ENCODE measurements around the gene PEX11B.

Gene PEX11B

GRCh38 chr1:145908653-145909052 lies 9.9 kb downstream of the PEX11B start:
- no peak for DNase-seq (ENCODE audit: low read depth in 2 of 2)

GRCh38 chr1:145906954-145907753 lies 11.4 kb downstream of the PEX11B start:
- DNase-seq (ENCODE audit: low read depth in 2 of 2), result no peak

GRCh38 chr1:145901312-145902021 lies 17.1 kb downstream of the PEX11B start:
- DNase-seq (ENCODE audit: low read depth in 2 of 2), result no peak

GRCh38 chr1:145898756-145899155 lies 19.8 kb downstream of the PEX11B start:
- DNase-seq (ENCODE audit: low read depth in 2 of 2), result no peak

- no peak for DNase-seq (ENCODE audit: low read depth in 2 of 2)
Measured at GRCh38 chr1:145897969-145898368, 20.5 kb downstream of the PEX11B start.

GRCh38 chr1:145895471-145895870 lies 23.0 kb downstream of the PEX11B start:
- DNase-seq (ENCODE audit: low read depth in 2 of 2), result no peak

- DNase-seq (ENCODE audit: low read depth in 2 of 2), result no peak
Measured at GRCh38 chr1:145893306-145894055, 25.0 kb downstream of the PEX11B start.

GRCh38 chr1:145892486-145893087 lies 25.9 kb downstream of the PEX11B start:
- no peak for DNase-seq (ENCODE audit: low read depth in 2 of 2)

GRCh38 chr1:145891587-145892485 lies 26.7 kb downstream of the PEX11B start:
- DNase-seq (ENCODE audit: low read depth in 2 of 2), result peak in 1 of 2 donors; percentile 16

GRCh38 chr1:145891143-145891542 lies 27.4 kb downstream of the PEX11B start:
- no peak for DNase-seq (ENCODE audit: low read depth in 2 of 2)

- DNase-seq (ENCODE audit: low read depth in 2 of 2), result no peak
Measured at GRCh38 chr1:145889722-145890121, 28.8 kb downstream of the PEX11B start.

GRCh38 chr1:145887631-145888030 lies 30.9 kb downstream of the PEX11B start:
- no peak for DNase-seq (ENCODE audit: low read depth in 2 of 2)

- DNase-seq (ENCODE audit: low read depth in 2 of 2), result no peak
Measured at GRCh38 chr1:145886816-145887215, 31.7 kb downstream of the PEX11B start.

- DNase-seq (ENCODE audit: low read depth in 2 of 2), result no peak
Measured at GRCh38 chr1:145886390-145886789, 32.1 kb downstream of the PEX11B start.

GRCh38 chr1:145885738-145886287 lies 32.7 kb downstream of the PEX11B start, which contains the start of gene ANKRD35:
Gene ANKRD35, minus strand, starts transcription at chr1:145885866. Its CDS starts 108 bp downstream, at chr1:145885758.
- DNase-seq (ENCODE audit: low read depth in 2 of 2), result peak; percentile 68 to 70

- no peak for DNase-seq (ENCODE audit: low read depth in 2 of 2)
Measured at GRCh38 chr1:145884675-145885074, 33.8 kb downstream of the PEX11B start.

- no peak for DNase-seq (ENCODE audit: low read depth in 2 of 2)
Measured at GRCh38 chr1:145879775-145880174, 38.7 kb downstream of the PEX11B start.

GRCh38 chr1:145878724-145879123 lies 39.8 kb downstream of the PEX11B start:
- no peak for DNase-seq (ENCODE audit: low read depth in 2 of 2)

- DNase-seq (ENCODE audit: low read depth in 2 of 2), result no peak
Measured at GRCh38 chr1:145877923-145878486, 40.5 kb downstream of the PEX11B start.

GRCh38 chr1:145874646-145875045 lies 43.9 kb downstream of the PEX11B start:
- no peak for DNase-seq (ENCODE audit: low read depth in 2 of 2)

Data from stimulated activated CD8-positive, alpha-beta memory T cell treated with anti-CD3 and anti-CD28 coated beads, Interleukin-7, amount 100 ng/mL, for 1 hour (primary cell).